Iris pigment epithelial cell (primary cell): Measurements from ENCODE around the gene PCP4L1.
"Not testable (repeated sequence)": the region's sequence is repeated elsewhere in the genome, so short reads cannot be mapped to it uniquely, and the experiment has no call there.

Source experiments
- DNase-seq: peaks from one replicate; pipeline ENCODE4 v3.0.0-alpha.2; 2011; ENCODE audit warnings: low read depth

Gene PCP4L1

GRCh38 chr1:161314201-161314981 is 55.8 kb downstream of the PCP4L1 start, which contains the start of gene SDHC:
Gene SDHC (plus strand): TSS chr1:161314381. CDS start chr1:161314406, 25 bp downstream.
- DNase-seq: peak; percentile 92

GRCh38 chr1:161315841-161316674 is 57.5 kb downstream of the PCP4L1 start:
- DNase-seq: not testable (repeated sequence)

- DNase-seq: no peak
These were observed 65.5 kb downstream of the PCP4L1 start for GRCh38 chr1:161324020-161324419.

- DNase-seq: no peak
These were observed 71.8 kb downstream of the PCP4L1 start for GRCh38 chr1:161330346-161330745.

GRCh38 chr1:161333166-161333565 is 74.6 kb downstream of the PCP4L1 start:
- DNase-seq: no peak
